Measurements from ENCODE around the gene OSM. TPM values are rescaled to one million over a fixed set of nuclear protein-coding genes. Genes with fewer than 3 reads are reported as not detected.
"Not testable (repeated sequence)": the region's sequence is repeated elsewhere in the genome, so short reads cannot be mapped to it uniquely, and the experiment has no call there.

OSM gene
- total RNA-seq, 1 experiment from 2014 or later, result not detected

DNA sequence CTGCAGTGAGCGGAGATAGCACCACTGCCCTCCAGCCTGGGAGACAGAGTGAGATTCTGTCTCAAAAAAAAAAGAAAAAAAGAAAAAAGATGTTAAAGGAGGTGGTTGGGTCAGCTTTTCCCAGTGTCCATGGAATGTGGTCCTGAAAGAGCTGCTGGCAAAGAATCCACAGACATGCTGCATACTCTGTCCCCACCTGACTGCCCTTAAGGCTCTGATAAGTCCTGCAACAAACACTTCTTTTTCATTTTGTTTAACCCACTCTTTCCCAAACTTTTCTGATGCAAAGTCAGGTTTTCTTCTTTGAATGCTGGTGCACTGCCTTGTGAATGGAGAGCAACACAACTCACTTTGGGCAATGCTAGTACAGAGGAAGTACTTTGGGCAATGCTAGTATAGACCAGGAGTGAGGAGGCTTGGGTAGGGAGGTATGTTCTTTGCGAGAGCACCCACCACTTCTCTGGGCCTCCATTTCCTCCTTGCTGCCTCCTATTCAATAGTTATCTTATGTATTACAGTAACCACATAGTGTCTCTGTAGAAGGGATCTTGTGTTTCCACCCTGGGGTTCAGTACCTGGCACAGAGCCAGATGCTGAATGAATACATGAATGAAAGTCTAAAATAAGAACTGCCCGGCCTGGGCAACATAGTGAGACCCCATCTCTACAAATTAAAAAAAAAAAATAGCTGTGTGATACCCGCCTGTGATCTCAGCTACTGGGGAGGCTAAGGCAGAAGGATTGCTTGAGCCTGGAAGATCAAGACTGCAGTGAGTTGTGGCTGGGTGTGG is 39.0 kb downstream of the OSM start:
- no peak for DNase-seq (ENCODE audit: low spot score)

- no peak for DNase-seq (ENCODE audit: low spot score)
Measured at GRCh38 chr22:30226192-30226832, 40.3 kb downstream of the OSM start.

DNA sequence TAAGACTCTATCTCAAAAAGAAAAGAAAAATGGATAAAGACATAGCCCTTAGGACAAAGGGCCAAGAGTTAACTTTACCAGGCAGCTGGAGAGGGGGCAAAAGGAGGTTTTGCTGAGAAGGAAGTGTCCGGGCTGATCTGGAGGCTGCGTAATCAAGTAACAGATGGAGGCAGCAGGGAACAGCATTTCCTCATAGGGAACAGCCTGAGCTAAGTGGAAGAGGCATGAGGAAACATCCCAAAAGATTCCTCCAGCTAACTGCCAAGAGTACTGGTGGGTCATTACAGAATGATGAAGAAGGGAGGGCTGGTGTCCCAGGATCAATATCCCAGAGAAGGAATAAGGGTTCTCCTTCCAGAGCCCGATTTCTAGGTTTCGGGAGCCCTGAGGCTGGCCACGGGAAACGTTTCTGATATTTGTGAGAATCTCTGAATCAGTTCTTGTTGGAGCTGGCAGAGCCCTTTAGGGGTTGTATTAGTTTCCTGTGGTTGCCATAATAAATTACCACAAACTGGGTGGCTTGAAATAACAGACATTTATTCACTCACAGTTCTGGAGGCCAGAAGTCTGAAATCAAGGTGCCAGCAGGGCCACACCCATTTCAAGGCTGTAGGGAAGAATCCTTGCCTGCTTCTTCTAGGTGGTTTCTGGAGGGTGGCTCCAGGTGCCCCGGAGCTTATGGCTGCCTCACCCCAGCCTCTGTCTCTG is 41.3 kb downstream of the OSM start:
- no peak for DNase-seq (ENCODE audit: low spot score)

DNA sequence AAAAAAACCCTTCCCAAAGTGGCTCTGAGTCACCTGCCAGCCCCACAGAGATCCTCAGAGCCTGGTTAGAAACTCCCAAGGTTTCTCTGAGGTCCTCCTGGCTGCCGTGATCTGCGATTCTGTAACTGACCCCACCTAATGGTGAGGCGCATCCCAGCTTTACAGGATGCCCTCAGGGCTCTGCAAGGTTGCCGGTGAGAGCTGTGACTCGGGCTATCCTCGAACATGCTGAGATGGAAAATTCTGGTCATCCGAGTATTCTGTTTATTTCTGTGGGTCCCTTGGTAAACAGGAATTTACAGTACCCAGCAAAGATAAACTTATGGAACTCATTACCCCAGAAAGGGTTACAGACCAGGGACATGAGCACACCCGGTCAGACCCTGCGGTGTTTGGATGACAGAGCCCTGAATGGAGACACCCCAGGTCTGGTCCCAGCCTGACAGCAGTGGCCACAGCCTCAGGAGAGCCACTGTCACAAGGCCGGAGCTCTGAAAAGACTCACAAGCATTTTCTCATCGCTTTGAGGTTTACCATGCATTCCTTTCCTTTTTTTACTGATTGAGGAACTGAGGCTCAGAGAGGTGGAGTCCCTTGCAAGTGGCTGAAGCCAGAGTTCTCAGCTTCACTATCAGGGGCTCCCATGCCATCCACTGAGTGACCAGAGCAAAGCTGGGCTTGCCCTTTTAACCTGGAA is 42.3 kb downstream of the OSM start:
- peak; percentile 95 for DNase-seq (ENCODE audit: low spot score)

DNA sequence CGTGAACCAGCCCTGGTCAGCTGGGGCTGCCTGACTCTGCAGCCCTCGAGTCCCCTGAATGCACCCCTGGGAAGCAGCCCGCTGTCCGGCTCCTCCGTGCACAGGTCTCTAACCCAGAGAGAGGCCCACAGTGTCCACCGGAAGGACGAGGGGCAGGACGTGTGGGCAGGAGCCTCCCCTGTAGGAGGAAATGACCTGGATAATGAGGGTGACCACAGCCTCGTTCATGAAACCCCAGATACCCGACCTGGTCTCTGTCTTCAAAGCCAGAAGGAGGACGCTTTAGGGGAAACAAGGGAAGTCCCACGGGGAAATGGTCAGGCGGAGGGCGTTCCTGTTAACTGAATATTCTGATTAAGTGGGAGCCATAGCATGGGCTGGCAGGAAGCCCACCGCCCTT is 43.3 kb downstream of the OSM start:
- peak; percentile 43 for DNase-seq (ENCODE audit: low spot score)

DNA sequence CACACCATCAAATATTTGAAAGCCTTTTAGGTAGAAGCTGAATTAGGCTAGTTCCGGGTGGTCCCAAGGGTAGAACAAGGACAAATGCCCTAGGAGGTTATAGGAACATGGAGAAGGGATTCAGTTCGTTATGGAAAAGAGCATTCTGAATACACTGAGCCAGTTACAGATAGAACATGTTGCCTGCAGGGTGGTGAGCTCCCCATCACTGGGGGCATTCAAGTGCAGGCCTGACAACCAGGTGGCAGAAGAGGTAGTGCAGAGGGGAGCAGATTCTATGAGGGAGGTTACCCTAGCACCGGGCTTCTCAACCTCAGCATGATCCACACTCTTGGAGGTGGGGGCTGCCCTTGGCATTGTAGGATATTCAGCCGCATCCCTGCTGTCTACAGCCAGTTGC is 44.3 kb downstream of the OSM start:
- no peak for DNase-seq (ENCODE audit: low spot score)

GRCh38 chr22:30221121-30221992 is 45.3 kb downstream of the OSM start:
- no peak for DNase-seq (ENCODE audit: low spot score)

GRCh38 chr22:30220338-30221012 is 46.2 kb downstream of the OSM start:
- DNase-seq (ENCODE audit: low spot score), result no peak

DNA sequence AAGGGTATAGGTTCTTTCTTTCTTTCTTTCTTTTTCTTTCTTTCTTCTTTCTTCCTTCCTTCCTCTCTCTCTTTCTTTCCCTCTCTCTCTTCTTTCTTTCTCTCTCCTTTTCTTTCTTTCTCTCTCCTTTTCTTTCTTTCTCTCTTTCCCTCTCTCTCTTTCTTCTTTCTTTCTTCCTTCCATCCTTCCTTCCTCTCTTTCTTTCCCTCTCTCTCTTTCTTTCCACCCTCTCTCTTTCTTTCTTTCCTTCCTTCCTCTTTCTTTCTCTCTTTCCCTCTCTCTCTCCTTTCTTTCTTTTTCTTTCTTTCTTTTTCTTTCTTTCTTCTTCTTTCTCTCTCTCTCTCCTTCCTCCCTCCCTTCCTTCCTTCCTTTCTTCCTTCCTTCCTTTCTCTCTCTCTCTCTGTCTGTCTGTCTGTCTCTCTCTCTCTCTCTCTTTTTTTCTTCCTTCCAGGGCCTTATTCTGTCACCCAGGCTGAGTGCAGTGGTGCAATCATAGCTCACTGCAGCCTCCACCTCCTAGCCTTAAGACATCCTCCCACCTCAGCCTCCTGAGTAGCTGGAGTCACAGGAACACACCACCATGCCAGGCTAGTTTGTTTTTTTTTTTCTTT is 46.9 kb downstream of the OSM start:
- DNase-seq (ENCODE audit: low spot score), result no peak

GRCh38 chr22:30219049-30219654 is 47.5 kb downstream of the OSM start:
- no peak for DNase-seq (ENCODE audit: low spot score)

DNA sequence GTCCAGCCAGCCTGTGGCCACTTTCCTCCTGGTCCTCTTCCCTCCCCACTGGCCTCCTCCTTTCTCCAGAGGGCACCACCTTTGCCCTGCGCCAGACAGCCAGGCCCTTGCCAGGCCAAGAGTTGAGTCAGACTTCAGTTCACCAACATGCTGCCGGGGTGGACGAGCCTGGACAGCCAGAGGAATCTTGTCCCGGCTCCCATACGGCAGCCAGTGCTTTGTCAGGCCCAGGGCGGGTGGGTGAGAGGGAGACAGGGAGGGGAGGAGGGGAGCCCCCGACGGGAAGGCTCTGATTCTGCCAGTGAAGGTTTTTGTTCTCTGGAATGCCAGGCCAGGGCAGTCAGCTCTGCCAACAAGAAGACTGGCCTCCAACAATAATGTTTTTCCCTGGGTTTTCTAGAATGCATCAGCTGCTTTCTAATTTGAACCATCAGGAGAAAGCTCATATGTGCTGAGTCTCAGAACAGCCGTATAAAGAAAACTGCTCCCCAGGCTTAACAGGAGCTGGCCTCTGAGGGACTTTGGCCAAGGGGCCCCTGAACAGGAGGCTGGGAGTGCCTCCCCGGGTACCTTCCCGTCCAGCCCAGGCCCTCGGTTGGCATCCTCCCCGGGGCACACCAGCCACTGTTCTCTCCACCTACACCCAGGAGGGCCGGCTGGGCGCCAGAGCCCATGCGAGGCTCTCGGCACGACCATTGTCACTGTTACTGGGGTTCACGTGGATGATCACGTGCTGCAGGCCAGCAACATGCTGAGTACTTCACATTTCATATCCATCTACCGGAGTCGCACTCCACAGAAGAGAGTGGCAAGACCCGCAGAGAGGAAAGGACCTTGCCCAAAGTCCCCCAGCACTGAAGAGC is 48.7 kb downstream of the OSM start:
- DNase-seq (ENCODE audit: low spot score), result no peak

DNA sequence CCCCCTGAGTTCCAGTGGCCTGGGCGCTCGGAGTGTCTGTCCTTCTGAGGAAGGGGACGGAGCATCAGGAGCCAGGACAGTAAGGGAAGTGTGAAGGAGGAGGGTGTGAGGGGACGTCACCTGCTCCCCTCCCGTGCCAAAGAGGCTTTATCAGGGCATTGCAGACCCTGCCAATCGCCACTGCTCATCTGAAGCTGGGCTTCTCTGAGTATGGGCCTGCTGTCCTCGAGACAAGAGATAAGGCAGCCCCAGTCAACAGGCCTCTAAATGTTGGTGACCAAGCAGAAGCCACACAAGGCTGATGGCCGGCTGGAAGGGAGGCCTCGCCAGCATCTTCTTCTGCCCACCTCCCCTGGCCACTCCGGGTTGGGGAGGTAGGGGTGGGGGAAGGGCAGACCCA is 49.9 kb downstream of the OSM start:
- DNase-seq (ENCODE audit: low spot score), result no peak

GRCh38 chr22:30216272-30216671 is 50.4 kb downstream of the OSM start:
- DNase-seq (ENCODE audit: low spot score), result not testable (repeated sequence)

DNA sequence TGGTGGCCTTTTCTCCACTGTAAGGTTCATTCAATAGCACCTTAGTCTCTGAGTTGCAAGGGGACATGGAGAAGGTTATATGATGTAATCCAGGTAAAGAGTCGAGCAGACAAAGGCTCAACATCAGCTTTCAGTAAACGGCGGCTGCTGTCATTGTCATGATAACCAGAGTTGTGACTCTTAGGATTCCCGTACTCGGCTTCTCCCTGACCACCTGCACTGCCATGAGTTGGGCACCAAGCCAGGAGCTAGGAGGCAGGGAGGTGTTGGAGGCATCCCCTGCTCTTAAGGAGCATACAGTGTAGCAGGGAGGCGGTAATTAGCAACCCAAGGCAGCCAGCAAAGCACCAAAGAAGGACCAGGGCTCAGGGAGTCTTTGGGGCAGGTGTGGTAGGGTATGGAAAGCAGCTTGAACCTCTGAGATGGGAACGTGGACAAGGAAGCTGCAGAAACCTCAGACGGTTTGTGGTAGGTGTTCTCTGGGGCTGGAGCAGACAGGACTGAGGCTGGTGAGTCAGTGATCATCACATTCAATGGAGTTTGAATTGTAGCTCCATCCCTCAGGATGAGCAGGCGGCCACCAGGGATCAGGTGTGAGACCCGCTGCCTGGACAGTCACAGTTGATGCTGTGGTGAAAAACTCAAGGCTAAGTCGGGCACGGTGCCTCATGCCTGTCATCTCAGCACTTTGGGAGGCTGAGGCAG is 51.8 kb downstream of the OSM start:
- DNase-seq (ENCODE audit: low spot score), result no peak

- peak; percentile 64 for DNase-seq (ENCODE audit: low spot score)
Measured at GRCh38 chr22:30212996-30213441, 53.6 kb downstream of the OSM start.

Data from H4 (cell line).